RPMI8226 (cell line): ENCODE results near the gene MPP7.

Experiments
- DNase-seq: peaks from one replicate; pipeline ENCODE4 v3.0.0-alpha.2; 2015

MPP7 gene

DNA sequence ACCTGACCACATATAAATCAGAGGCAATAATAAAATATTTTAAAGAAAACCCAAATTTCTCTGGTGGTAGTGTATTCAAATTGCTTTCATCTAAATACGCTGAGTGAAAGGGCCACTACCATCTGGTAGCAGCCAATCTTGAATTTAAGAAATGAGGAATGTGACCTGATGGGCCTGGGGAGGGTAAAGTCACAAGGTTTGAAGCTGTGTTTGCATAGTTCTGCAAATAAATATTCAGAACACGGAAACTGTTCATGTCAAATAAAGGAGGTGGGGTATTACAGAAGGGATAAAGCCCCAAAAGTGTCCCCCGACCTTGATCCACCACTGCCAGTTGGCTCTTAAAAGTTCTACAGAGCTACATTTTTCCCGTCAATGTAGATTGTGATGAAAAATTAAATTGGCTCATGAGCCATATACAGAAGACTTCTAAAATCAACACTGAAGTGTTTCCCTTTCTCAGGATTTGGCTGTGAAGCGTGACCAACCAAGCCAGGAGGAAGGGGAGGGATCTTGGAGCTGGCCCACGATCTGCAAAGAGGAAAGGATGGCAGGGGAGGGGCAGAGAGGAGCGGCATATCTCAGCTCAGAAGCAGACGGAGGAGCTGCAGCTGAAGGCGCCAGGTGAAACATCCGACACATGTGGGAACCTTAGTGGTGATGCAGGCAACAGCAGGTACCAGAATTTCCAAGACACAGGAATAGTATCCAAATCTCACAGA, 39.6 kb downstream of the MPP7 start:
- DNase-seq = no peak

DNA sequence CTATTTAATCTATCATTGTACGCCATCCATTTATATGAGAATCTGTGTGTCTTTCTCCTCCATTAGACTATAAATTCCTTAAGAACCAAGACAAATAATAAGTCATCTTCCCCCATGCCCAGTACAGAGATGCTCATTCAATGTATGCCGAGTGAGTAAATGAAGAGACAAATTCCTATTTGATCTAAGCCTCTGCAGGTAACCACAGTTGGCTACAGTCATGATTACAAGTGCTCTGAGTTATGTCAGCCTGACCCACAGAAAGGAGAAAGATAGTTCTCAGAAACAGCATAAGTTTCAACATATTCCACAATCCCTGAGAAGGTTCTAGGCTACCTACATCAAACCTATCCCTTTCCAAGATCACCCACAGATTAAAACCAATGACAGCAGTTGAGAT, 46.1 kb downstream of the MPP7 start:
- DNase-seq = no peak

DNA sequence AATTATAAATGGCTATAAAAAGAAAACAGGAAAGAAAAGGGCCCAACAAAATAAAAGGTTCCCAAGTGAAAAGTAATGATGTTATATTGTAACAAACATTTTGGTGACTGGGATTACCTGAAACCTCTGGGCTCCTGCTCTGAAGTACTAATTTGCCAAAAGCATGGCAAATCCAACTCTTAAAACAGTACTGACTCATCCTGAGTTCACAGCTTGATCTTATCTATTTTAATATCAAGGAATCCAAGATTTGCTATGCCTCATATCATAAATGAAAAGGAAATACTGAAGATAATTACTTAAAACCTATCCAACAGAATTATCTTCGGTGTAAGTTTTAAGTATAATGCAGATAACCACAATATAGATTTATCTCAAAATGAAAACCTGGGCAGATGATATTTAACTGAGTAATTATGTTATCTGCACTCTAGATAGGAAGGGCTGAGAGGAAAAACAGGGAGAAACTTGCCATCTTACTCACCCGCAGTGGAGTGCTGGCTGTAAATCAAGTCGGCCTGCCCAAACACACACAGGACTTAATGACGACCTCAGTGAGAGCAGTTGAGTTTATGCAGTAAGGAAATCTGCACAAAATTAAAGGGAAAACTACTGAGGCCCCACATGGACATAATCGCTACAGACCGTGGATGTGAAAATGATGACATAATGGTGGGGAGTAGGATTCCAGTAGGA, 48.4 kb downstream of the MPP7 start:
- DNase-seq = no peak

DNA sequence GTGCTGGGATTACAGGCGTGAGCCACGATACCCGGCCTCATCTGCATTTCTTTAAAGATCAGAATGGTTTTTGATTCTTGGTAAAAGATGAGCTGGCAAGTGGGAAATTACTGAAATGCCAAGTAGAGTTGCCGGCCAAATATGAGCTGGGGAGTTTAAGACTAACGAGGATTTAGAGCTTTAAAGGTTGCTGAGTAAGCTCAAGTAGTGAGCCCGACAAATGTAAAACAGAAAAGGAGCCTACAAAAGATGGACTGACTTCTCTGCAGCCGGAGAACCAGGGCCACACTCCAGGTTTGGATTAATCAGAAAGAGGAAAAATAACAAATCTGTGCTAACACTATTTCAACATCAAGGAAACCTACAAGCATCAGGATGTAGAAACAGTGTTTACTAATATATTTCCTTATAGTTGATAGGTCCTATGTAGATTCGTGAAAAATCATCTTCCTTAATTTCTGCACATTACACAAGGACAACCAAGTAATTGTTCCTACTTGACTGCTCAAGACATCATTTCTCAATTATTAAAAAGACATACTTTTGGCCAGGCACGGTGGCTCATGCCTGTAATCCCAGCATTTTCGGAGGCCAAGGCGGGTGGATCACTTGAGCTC, 49.6 kb downstream of the MPP7 start:
- DNase-seq = no peak
